ENCODE data around the gene SKIL.

DNA sequence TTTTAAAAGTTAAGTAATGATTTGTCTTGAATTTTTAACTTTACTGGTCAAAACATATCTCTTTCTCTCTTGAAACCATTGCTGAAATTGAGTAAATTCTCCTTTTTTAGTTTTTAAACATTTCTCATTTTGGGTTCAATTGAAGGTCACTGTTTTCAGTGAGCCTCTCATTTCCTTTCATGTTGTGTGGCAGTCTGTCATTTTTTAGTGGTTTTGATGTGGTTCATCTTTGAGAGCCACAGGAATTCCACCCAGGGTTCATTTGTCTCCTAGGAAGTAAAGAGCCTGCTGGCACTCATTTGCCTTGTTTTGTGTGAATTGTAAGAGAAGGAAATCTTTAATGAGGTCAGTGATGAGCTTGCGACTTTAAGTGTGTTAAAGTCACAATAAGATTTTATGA, 71.5 kb downstream of the SKIL start:
- TF ChIP-seq POLR2A (IDR thresholded peaks at IDR 0.05) = no peak
- TF ChIP-seq, protein P1, sequence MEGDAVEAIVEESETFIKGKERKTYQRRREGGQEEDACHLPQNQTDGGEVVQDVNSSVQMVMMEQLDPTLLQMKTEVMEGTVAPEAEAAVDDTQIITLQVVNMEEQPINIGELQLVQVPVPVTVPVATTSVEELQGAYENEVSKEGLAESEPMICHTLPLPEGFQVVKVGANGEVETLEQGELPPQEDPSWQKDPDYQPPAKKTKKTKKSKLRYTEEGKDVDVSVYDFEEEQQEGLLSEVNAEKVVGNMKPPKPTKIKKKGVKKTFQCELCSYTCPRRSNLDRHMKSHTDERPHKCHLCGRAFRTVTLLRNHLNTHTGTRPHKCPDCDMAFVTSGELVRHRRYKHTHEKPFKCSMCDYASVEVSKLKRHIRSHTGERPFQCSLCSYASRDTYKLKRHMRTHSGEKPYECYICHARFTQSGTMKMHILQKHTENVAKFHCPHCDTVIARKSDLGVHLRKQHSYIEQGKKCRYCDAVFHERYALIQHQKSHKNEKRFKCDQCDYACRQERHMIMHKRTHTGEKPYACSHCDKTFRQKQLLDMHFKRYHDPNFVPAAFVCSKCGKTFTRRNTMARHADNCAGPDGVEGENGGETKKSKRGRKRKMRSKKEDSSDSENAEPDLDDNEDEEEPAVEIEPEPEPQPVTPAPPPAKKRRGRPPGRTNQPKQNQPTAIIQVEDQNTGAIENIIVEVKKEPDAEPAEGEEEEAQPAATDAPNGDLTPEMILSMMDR (IDR thresholded peaks at IDR 0.05) = no peak
